Measurements from ENCODE around the gene SNRPB. TPM values are rescaled to one million over a fixed set of nuclear protein-coding genes. Genes with fewer than 3 reads are reported as not detected.

Gene SNRPB
- total and polyA plus RNA-seq, 2 experiments from 2014 or later, result 784 to 785 TPM

DNA sequence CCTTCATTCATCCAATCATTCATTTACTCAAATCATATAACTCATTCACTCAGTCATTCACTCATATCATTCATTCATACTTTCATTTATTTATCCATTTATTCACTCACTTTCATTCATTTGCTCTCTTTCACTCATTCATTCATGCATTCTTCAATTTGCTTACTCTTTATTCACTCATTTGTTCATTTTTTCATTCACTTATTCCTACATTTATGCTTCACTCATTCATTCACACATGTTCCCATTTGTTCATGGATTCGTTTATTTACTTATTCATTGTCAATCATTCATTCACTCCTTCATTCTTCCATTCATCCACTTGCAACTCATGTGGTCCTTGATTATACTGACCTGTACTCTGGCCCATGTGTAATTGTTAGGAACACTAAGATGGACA is 39.4 kb downstream of the SNRPB start:
- Histone ChIP-seq H3K36me3 (ENCODE audit: insufficient read depth) (no peaks in the 10 kb centered on the region), H3K27me3 (ENCODE audit: insufficient read depth) (no peaks in the 10 kb centered on the region), H3K27ac (ENCODE audit: low read depth) (no peak overlapping the region), H3K9me2 (ENCODE audit: insufficient read depth) (0 out of 2 replicates have a peak, but pooled peaks cover 4% of the 10 kb centered on the region), H3F3A (replicated peaks; ENCODE audit: low read depth) (no peaks in the 10 kb centered on the region), H3K4me2 (no peak overlapping the region), H2AFZ (no peak overlapping the region), H3K4me1 (ENCODE audit: insufficient read depth) (no peaks in the 10 kb centered on the region), H3K4me3 (no peak overlapping the region), H3K79me2 (replicated peaks; ENCODE audit: insufficient read depth) (no peaks in the 10 kb centered on the region), H4K20me1 (replicated peaks; ENCODE audit: insufficient read depth) (no peaks in the 10 kb centered on the region)
- H3K27ac Mint-ChIP-seq, result no peak overlapping the region
- H3K4me3 Mint-ChIP-seq, result no peak overlapping the region
- peaks cover 6% of the 10 kb centered on the region for H3K27me3 Mint-ChIP-seq (ENCODE audit: insufficient read depth, low read depth, poor library complexity)
- ATAC-seq (no peak), DNase-seq (ENCODE audit: low spot score) (no peak)
- H3K36me3 Mint-ChIP-seq (ENCODE audit: low read depth), result no peaks in the 10 kb centered on the region
- no peaks in the 10 kb centered on the region for H3K9me3 Mint-ChIP-seq
- H3K4me1 Mint-ChIP-seq, result no peaks in the 10 kb centered on the region
- TF ChIP-seq POLR2AphosphoS5 (IDR thresholded peaks at IDR 0.05; ENCODE audit: low read depth), result no peak
- TF ChIP-seq ZNF114 (CRISPR knock-in tag; IDR thresholded peaks at IDR 0.05), result no peak
- no peak for TF ChIP-seq STAT1 (IDR thresholded peaks at IDR 0.05; ENCODE audit: unreplicated experiment)
- no peak for TF ChIP-seq ZNF331 (CRISPR knock-in tag; IDR thresholded peaks at IDR 0.05; ENCODE audit: low read depth)
- TF ChIP-seq CREB1 (CRISPR knock-in tag; IDR thresholded peaks at IDR 0.05; ENCODE audit: low read depth), result no peak
- TF ChIP-seq JUNB (IDR thresholded peaks at IDR 0.05; ENCODE audit: unreplicated experiment), result no peak
- TF ChIP-seq, protein P1, sequence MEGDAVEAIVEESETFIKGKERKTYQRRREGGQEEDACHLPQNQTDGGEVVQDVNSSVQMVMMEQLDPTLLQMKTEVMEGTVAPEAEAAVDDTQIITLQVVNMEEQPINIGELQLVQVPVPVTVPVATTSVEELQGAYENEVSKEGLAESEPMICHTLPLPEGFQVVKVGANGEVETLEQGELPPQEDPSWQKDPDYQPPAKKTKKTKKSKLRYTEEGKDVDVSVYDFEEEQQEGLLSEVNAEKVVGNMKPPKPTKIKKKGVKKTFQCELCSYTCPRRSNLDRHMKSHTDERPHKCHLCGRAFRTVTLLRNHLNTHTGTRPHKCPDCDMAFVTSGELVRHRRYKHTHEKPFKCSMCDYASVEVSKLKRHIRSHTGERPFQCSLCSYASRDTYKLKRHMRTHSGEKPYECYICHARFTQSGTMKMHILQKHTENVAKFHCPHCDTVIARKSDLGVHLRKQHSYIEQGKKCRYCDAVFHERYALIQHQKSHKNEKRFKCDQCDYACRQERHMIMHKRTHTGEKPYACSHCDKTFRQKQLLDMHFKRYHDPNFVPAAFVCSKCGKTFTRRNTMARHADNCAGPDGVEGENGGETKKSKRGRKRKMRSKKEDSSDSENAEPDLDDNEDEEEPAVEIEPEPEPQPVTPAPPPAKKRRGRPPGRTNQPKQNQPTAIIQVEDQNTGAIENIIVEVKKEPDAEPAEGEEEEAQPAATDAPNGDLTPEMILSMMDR (conservative IDR thresholded peaks at IDR 0.05; ENCODE audit: low read depth in 2 of 2), result no peak
- TF ChIP-seq, protein P2, sequence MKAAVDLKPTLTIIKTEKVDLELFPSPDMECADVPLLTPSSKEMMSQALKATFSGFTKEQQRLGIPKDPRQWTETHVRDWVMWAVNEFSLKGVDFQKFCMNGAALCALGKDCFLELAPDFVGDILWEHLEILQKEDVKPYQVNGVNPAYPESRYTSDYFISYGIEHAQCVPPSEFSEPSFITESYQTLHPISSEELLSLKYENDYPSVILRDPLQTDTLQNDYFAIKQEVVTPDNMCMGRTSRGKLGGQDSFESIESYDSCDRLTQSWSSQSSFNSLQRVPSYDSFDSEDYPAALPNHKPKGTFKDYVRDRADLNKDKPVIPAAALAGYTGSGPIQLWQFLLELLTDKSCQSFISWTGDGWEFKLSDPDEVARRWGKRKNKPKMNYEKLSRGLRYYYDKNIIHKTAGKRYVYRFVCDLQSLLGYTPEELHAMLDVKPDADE (IDR thresholded peaks at IDR 0.05), result no peak
- no peak for TF ChIP-seq EZH2phosphoT487 (IDR thresholded peaks at IDR 0.05; ENCODE audit: unreplicated experiment)
- no peak for TF ChIP-seq NANOG (IDR thresholded peaks at IDR 0.05; ENCODE audit: borderline replicate concordance)
- TF ChIP-seq, protein P3, sequence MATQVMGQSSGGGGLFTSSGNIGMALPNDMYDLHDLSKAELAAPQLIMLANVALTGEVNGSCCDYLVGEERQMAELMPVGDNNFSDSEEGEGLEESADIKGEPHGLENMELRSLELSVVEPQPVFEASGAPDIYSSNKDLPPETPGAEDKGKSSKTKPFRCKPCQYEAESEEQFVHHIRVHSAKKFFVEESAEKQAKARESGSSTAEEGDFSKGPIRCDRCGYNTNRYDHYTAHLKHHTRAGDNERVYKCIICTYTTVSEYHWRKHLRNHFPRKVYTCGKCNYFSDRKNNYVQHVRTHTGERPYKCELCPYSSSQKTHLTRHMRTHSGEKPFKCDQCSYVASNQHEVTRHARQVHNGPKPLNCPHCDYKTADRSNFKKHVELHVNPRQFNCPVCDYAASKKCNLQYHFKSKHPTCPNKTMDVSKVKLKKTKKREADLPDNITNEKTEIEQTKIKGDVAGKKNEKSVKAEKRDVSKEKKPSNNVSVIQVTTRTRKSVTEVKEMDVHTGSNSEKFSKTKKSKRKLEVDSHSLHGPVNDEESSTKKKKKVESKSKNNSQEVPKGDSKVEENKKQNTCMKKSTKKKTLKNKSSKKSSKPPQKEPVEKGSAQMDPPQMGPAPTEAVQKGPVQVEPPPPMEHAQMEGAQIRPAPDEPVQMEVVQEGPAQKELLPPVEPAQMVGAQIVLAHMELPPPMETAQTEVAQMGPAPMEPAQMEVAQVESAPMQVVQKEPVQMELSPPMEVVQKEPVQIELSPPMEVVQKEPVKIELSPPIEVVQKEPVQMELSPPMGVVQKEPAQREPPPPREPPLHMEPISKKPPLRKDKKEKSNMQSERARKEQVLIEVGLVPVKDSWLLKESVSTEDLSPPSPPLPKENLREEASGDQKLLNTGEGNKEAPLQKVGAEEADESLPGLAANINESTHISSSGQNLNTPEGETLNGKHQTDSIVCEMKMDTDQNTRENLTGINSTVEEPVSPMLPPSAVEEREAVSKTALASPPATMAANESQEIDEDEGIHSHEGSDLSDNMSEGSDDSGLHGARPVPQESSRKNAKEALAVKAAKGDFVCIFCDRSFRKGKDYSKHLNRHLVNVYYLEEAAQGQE (IDR thresholded peaks at IDR 0.05; ENCODE audit: unreplicated experiment), result no peak
- TF ChIP-seq EZH2 (IDR thresholded peaks at IDR 0.05; ENCODE audit: low read depth, unreplicated experiment), result no peak
